HG02759 (cell line): ENCODE data around the gene CFAP57.
"Not testable (repeated sequence)": the region's sequence is repeated elsewhere in the genome, so short reads cannot be mapped to it uniquely, and the experiment has no call there.

ENCODE experiments used
- ATAC-seq: cut with Tn5 transposase; IDR thresholded peaks from one replicate; pipeline ENCODE4 v1.9.1; 2021; ENCODE audit warnings: mild to moderate bottlenecking, moderate library complexity; ENCODE audit not compliant: unreplicated experiment

CFAP57 gene

GRCh38 chr1:43171876-43172526 is at the start of gene CFAP57, which contains the start of gene EBNA1BP2:
Gene CFAP57 (plus strand): TSS chr1:43172330. CDS start chr1:43172754, 424 bp downstream.
Gene EBNA1BP2 (minus strand): TSS chr1:43172290. CDS start chr1:43172118, 172 bp downstream.
- ATAC-seq, result peak; percentile 96

- ATAC-seq, result no peak
Observed at GRCh38 chr1:43123031-43123430, 49.1 kb upstream of the CFAP57 start.

GRCh38 chr1:43128816-43129215 is 43.3 kb upstream of the CFAP57 start:
- ATAC-seq, result no peak

GRCh38 chr1:43129426-43129825 is 42.7 kb upstream of the CFAP57 start:
- no peak for ATAC-seq

GRCh38 chr1:43134068-43134467 is 38.1 kb upstream of the CFAP57 start:
- no peak for ATAC-seq

GRCh38 chr1:43134640-43135039 is 37.5 kb upstream of the CFAP57 start:
- no peak for ATAC-seq

- no peak for ATAC-seq
Observed at GRCh38 chr1:43135857-43136781, 36.0 kb upstream of the CFAP57 start.

GRCh38 chr1:43137445-43138052 is 34.6 kb upstream of the CFAP57 start:
- no peak for ATAC-seq

- not testable (repeated sequence) for ATAC-seq
Observed at GRCh38 chr1:43139295-43139694, 32.8 kb upstream of the CFAP57 start.

GRCh38 chr1:43140010-43140409 is 32.1 kb upstream of the CFAP57 start:
- no peak for ATAC-seq

- no peak for ATAC-seq
Observed at GRCh38 chr1:43140583-43140982, 31.5 kb upstream of the CFAP57 start.

- no peak for ATAC-seq
Observed at GRCh38 chr1:43143441-43143888, 28.7 kb upstream of the CFAP57 start.

GRCh38 chr1:43144237-43144636 is 27.9 kb upstream of the CFAP57 start:
- no peak for ATAC-seq

GRCh38 chr1:43147625-43148327 is 24.4 kb upstream of the CFAP57 start:
- no peak for ATAC-seq

- no peak for ATAC-seq
Observed at GRCh38 chr1:43149889-43150288, 22.2 kb upstream of the CFAP57 start.

- no peak for ATAC-seq
Observed at GRCh38 chr1:43152866-43153265, 19.3 kb upstream of the CFAP57 start.

GRCh38 chr1:43153443-43153842 is 18.7 kb upstream of the CFAP57 start:
- ATAC-seq, result no peak

- no peak for ATAC-seq
Observed at GRCh38 chr1:43156026-43156425, 16.1 kb upstream of the CFAP57 start.

- no peak for ATAC-seq
Observed at GRCh38 chr1:43165162-43165561, 7.0 kb upstream of the CFAP57 start.

GRCh38 chr1:43165765-43166164 is 6.4 kb upstream of the CFAP57 start:
- ATAC-seq, result no peak
